ENCODE measurements around the gene FAM193B. TPM values are rescaled to one million over a fixed set of nuclear protein-coding genes. Genes with fewer than 3 reads are reported as not detected.

Gene FAM193B
- total and polyA plus RNA-seq, 2 of the 13 experiments (the other 11 are each of a cell fraction or from before 2014, with no cell fraction given): 21.2 to 40.9 TPM

DNA sequence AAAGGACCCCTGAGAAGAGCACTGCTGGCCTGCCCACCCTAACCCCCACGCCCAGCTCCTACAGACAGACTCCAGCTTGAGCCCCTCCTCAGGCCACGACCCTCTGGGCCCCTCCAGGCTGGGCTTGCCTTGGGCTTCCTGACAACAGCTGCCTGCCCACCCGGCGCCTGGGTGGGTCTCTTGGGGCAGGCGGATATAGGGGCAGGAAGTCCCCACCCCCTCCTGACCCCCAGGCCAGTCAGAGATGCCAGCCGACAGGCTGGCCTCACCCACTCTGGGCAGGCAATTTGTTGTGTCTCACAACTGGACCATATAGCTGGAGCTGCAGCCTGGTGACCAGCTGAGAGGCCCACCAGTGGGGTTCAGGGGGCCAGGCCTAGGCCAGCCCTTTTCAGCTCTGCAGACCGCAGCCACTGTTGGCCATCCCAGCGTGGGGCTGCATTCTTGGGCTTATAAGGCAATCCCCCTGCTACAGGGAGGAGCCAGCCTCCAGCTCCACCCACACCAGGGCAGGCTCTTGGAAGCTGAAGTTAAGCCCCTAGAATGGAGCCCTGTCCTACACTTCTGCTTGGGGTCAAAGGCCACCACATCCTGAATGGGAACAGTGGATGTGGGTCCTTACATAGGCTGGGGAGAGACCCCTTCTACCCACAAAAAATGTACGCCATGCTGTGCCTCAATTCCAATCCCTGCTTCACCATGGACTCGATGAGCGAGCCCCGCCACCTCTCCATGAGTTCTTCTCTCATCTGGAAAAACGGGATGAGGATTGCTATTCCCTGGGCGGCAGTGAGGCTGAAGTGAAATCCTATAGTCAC lies 58.9 kb downstream of the FAM193B start (continued):
- TF ChIP-seq, protein P1, sequence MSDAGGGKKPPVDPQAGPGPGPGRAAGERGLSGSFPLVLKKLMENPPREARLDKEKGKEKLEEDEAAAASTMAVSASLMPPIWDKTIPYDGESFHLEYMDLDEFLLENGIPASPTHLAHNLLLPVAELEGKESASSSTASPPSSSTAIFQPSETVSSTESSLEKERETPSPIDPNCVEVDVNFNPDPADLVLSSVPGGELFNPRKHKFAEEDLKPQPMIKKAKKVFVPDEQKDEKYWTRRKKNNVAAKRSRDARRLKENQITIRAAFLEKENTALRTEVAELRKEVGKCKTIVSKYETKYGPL (CRISPR knock-in tag; IDR thresholded peaks at IDR 0.05): no peak
- TF ChIP-seq SRSF1 (optimal IDR thresholded peaks at IDR 0.05; ENCODE audit: low read depth, low read length) (no peak), ZNF235 (CRISPR knock-in tag; IDR thresholded peaks at IDR 0.05; ENCODE audit: borderline replicate concordance) (no peak), SOX6 (IDR thresholded peaks at IDR 0.05) (no peak), SOX6 (CRISPR knock-in tag; IDR thresholded peaks at IDR 0.05) (no peak), GPN1 (CRISPR knock-in tag; IDR thresholded peaks at IDR 0.05; ENCODE audit: borderline replicate concordance) (no peak), TARDBP (CRISPR knock-in tag; IDR thresholded peaks at IDR 0.05) (no peak), EHMT2 (IDR thresholded peaks at IDR 0.05; ENCODE audit: borderline replicate concordance, low read depth, low read length) (no peak), SRF (IDR thresholded peaks at IDR 0.05; ENCODE audit: low read depth, low read length) (peak; percentile 69; the same call in 1 of the 2 replicates), TBL1XR1 (IDR thresholded peaks at IDR 0.05; ENCODE audit: borderline replicate concordance, low read length, partially characterized antibody) (no peak)
- TF ChIP-seq, protein P2, sequence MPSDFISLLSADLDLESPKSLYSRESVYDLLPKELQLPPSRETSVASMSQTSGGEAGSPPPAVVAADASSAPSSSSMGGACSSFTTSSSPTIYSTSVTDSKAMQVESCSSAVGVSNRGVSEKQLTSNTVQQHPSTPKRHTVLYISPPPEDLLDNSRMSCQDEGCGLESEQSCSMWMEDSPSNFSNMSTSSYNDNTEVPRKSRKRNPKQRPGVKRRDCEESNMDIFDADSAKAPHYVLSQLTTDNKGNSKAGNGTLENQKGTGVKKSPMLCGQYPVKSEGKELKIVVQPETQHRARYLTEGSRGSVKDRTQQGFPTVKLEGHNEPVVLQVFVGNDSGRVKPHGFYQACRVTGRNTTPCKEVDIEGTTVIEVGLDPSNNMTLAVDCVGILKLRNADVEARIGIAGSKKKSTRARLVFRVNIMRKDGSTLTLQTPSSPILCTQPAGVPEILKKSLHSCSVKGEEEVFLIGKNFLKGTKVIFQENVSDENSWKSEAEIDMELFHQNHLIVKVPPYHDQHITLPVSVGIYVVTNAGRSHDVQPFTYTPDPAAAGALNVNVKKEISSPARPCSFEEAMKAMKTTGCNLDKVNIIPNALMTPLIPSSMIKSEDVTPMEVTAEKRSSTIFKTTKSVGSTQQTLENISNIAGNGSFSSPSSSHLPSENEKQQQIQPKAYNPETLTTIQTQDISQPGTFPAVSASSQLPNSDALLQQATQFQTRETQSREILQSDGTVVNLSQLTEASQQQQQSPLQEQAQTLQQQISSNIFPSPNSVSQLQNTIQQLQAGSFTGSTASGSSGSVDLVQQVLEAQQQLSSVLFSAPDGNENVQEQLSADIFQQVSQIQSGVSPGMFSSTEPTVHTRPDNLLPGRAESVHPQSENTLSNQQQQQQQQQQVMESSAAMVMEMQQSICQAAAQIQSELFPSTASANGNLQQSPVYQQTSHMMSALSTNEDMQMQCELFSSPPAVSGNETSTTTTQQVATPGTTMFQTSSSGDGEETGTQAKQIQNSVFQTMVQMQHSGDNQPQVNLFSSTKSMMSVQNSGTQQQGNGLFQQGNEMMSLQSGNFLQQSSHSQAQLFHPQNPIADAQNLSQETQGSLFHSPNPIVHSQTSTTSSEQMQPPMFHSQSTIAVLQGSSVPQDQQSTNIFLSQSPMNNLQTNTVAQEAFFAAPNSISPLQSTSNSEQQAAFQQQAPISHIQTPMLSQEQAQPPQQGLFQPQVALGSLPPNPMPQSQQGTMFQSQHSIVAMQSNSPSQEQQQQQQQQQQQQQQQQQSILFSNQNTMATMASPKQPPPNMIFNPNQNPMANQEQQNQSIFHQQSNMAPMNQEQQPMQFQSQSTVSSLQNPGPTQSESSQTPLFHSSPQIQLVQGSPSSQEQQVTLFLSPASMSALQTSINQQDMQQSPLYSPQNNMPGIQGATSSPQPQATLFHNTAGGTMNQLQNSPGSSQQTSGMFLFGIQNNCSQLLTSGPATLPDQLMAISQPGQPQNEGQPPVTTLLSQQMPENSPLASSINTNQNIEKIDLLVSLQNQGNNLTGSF (CRISPR knock-in tag; IDR thresholded peaks at IDR 0.05): no peak
- TF ChIP-seq, protein P3, sequence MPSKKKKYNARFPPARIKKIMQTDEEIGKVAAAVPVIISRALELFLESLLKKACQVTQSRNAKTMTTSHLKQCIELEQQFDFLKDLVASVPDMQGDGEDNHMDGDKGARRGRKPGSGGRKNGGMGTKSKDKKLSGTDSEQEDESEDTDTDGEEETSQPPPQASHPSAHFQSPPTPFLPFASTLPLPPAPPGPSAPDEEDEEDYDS (CRISPR knock-in tag; IDR thresholded peaks at IDR 0.05): peak; percentile 64
- TF ChIP-seq, protein P4, sequence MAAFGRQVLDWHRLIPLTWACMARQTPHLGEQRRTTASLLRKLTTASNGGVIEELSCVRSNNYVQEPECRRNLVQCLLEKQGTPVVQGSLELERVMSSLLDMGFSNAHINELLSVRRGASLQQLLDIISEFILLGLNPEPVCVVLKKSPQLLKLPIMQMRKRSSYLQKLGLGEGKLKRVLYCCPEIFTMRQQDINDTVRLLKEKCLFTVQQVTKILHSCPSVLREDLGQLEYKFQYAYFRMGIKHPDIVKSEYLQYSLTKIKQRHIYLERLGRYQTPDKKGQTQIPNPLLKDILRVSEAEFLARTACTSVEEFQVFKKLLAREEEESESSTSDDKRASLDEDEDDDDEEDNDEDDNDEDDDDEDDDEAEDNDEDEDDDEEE (CRISPR knock-in tag; IDR thresholded peaks at IDR 0.05): no peak
- TF ChIP-seq, protein P5, sequence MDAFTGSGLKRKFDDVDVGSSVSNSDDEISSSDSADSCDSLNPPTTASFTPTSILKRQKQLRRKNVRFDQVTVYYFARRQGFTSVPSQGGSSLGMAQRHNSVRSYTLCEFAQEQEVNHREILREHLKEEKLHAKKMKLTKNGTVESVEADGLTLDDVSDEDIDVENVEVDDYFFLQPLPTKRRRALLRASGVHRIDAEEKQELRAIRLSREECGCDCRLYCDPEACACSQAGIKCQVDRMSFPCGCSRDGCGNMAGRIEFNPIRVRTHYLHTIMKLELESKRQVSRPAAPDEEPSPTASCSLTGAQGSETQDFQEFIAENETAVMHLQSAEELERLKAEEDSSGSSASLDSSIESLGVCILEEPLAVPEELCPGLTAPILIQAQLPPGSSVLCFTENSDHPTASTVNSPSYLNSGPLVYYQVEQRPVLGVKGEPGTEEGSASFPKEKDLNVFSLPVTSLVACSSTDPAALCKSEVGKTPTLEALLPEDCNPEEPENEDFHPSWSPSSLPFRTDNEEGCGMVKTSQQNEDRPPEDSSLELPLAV (CRISPR knock-in tag; conservative IDR thresholded peaks at IDR 0.05; ENCODE audit: low read depth): no peak
